GM12878 (cell line): ENCODE measurements around the gene CNTNAP5.

Experiments
- BHLHE40 ChIP-seq, 2 experiments: fragments of 450-650 bp in 1 of 2; IDR thresholded peaks; 2 replicates each; pipeline ENCODE4 v1.6.1; 2011 to 2017; ENCODE audit warnings: low read depth in 2 of 2, borderline replicate concordance in 1 of 2, improper control_type of control experiment in 1 of 2, low read length in 1 of 2, mild to moderate bottlenecking in 1 of 2
- CTCF ChIP-seq, 3 experiments: IDR thresholded peaks in 2 of 3; conservative IDR thresholded peaks in 1 of 3; 2 replicates each; pipeline ENCODE4 v1.5.1; 2011; ENCODE audit warnings: low read depth in 3 of 3, low read length in 3 of 3, mild to moderate bottlenecking in 3 of 3, control low read depth in 2 of 3, moderate library complexity in 2 of 3, inconsistent platforms in 1 of 3, mixed read lengths in 1 of 3; ENCODE audit not compliant: control insufficient read depth in 2 of 3, insufficient read depth in 1 of 3; ENCODE audit errors: extremely low read depth in 1 of 3
- JUND ChIP-seq: IDR thresholded peaks from 2 replicates; pipeline ENCODE4 v1.6.1; 2012; ENCODE audit warnings: low read depth, mild to moderate bottlenecking, low read length, improper control_type of control experiment, moderate library complexity
- MXI1 ChIP-seq: fragments of 150-350 bp; IDR thresholded peaks from 2 replicates; pipeline ENCODE4 v1.6.1; 2011; ENCODE audit warnings: low read depth, mild to moderate bottlenecking, inconsistent platforms, low read length, improper control_type of control experiment
- POLR2A ChIP-seq: IDR thresholded peaks from 2 replicates; pipeline ENCODE4 v1.6.1; 2011; ENCODE audit warnings: low read depth, mild to moderate bottlenecking, low read length
- SMC3 ChIP-seq: IDR thresholded peaks from 2 replicates; pipeline ENCODE4 v1.6.1; 2011; ENCODE audit warnings: low read length, improper control_type of control experiment, borderline replicate concordance
- TCF12 ChIP-seq: IDR thresholded peaks from 2 replicates; pipeline ENCODE4 v1.6.1; 2011; ENCODE audit warnings: low read depth, mild to moderate bottlenecking, low read length
- USF1 ChIP-seq: IDR thresholded peaks from 2 replicates; pipeline ENCODE4 v1.6.1; 2011; ENCODE audit warnings: borderline replicate concordance, low read depth, mild to moderate bottlenecking, moderate library complexity, mixed read lengths, low read length; ENCODE audit not compliant: insufficient read depth; ENCODE audit errors: extremely low read length
- ZBTB11 ChIP-seq: fragments of 450-650 bp; formaldehyde crosslinking; IDR thresholded peaks from 2 replicates; pipeline ENCODE4 v1.5.0; 2022; ENCODE audit warnings: mild to moderate bottlenecking, missing genetic modification characterization
- ZNF24 ChIP-seq: fragments of 450-650 bp; IDR thresholded peaks from 2 replicates; pipeline ENCODE4 v1.6.1; 2017; ENCODE audit warnings: antibody characterized with exemption, mild to moderate bottlenecking
- ZSCAN29 ChIP-seq: fragments of 450-650 bp; IDR thresholded peaks from 2 replicates; pipeline ENCODE4 v1.6.1; 2017; ENCODE audit warnings: mild to moderate bottlenecking, moderate library complexity

- TF ChIP-seq USF1 (no peak), POLR2A (no peak), SMC3 (no peak), ZBTB11 (no peak), CTCF (IDR thresholded peaks at IDR 0.05 in 2 of 3, conservative IDR thresholded peaks at IDR 0.05 in 1 of 3; ENCODE audit: control insufficient read depth in 2 of 3, extremely low read depth in 1 of 3, insufficient read depth in 1 of 3, low read depth in 3 of 3, low read length in 3 of 3) (no peak), JUND (no peak), MXI1 (no peak), TCF12 (no peak), BHLHE40 (IDR thresholded peaks at IDR 0.05; ENCODE audit: borderline replicate concordance in 1 of 2, low read depth in 2 of 2, low read length in 1 of 2) (no peak), ZNF24 (no peak), ZSCAN29 (no peak)
Measured at GRCh38 chr2:124652099-124652498, 627.0 kb downstream of the CNTNAP5 start.
